AG20443 (cell line): ENCODE results near the gene SLC2A14.
"Not testable (repeated sequence)": the region's sequence is repeated elsewhere in the genome, so short reads cannot be mapped to it uniquely, and the experiment has no call there.

Experiments
- DNase-seq: peaks from one replicate; pipeline ENCODE4 v3.0.0; 2012; ENCODE audit warnings: low spot score, mixed read lengths

Gene SLC2A14

DNA sequence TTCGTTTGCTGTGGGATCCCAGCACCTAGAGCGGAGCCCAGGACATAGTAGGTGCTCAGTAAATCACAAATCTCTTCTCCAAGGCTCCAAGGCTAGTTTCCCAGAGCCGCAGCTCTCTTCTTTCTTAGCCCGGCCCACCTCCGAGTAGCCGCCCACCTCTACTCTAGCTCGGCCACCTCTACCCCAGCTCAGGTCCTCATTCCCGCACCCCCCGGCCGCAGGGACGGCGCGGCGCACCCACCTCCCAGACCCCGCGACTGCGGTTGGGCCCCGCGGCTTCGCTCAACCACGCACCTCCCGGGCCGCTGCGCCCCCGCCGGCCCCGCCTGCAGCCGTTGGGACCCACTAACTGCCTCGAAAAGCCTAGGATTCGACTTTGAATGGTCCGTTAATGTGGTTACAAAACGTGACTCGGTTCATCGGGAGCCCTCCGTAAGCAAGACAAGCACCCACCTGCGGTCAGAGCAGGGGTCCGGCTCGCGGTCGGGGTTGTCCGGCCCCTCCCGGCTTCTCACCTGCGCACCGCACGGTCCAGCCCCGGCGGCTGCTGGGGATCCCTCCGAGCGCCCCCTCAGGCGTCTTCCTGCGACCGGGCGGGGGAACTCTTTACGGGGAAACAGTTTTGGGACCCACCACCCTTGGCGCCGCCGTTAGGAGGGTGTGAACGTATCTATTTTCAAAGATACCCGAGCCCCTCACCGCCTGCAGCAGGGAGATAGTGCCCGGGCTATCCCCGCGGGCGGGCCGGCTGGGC, at the start of gene SLC2A14:
Gene SLC2A14, minus strand, starts transcription at position 350 of the 754 bp plus-strand sequence. CDS start 3,035 bp downstream, outside the sequence.
- DNase-seq = no peak

- DNase-seq = not testable (repeated sequence)
Observed at GRCh38 chr12:7921181-7921580, 48.5 kb upstream of the SLC2A14 start.

GRCh38 chr12:7918268-7918590, 45.5 kb upstream of the SLC2A14 start:
- DNase-seq = not testable (repeated sequence)

GRCh38 chr12:7917392-7918267, 44.9 kb upstream of the SLC2A14 start:
- DNase-seq = no peak

DNA sequence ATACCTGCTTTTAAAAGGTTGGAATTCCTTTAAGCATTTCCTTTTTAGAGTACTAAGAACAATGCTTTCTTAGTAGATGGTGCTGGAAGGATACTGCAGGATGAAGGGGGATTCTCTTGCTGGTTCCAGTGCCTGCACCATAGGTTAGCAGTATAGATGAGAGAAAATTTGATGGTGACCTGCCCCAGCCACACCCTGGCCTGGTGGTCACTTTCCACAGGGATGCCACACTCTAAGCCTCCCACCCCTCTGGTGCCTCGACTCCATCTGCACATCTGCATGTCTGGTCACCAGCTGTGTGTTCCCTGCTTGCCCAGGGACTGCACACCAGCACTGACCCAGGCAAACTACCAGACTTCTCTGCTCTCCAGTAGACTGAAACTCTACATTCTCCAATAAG, 44.2 kb upstream of the SLC2A14 start:
- no peak for DNase-seq

- DNase-seq = peak; percentile 18
Observed at GRCh38 chr12:7915661-7916403, 43.1 kb upstream of the SLC2A14 start.

DNA sequence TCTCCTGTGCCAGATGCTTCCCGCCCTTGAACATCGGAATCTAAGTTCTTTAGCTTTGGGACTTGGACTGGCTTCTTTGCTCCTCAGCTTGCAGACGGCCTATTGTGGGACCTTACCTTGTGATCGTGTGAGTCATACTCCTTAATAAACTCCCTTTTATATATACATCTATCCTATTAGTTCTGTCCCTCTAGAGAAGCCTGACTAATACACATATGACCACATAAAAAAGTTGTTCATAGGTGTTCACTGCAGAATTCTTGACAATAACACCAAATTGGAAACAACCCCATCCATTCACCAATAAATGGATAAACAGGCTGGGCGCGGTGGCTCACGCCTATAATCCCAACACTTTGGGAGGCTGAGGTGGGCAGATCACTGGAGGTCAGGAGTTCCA, 37.4 kb upstream of the SLC2A14 start:
- DNase-seq = not testable (repeated sequence)

DNA sequence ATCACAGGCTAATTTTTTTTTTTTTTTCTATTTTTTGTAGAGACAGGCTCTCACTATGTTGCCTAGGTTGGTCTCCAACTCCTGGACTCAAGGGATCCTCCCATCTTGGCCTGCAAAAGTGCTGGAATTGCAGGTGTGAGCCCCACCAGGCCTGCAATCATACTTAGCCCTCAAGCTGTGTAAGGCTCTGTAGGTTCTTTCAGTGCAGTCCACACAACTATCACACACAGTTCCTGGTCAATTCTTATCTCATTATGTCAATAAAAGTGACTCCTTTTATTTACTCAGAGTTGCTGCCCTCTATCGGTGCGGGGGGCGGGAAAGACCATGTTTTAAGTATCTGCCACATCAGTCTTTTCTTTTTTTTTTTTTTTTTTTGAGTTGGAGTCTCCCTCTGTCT, 34.3 kb upstream of the SLC2A14 start:
- peak; percentile 41 for DNase-seq

DNA sequence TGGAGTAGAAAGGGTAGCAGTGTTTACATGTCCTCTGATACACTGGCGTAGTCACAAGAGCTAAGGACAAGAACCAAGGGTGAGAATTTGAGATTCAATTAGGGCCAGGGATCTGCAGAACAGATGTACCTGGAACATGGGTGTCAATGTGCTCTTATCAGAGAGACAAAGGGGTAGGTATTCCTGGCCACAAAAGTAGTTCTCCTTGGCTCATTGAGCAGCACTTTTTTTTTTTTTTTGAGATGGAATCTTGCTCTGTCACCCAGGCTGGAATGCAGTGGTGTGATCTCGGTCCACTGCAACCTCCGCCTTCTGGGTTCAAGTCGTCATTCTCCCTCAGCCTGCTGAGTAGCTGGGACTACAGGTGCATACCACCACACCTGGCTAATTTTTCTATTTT, 33.6 kb upstream of the SLC2A14 start:
- not testable (repeated sequence) for DNase-seq

- DNase-seq = not testable (repeated sequence)
Observed at GRCh38 chr12:7905600-7906125, 32.9 kb upstream of the SLC2A14 start.

GRCh38 chr12:7905071-7905470, 32.4 kb upstream of the SLC2A14 start:
- no peak for DNase-seq

DNA sequence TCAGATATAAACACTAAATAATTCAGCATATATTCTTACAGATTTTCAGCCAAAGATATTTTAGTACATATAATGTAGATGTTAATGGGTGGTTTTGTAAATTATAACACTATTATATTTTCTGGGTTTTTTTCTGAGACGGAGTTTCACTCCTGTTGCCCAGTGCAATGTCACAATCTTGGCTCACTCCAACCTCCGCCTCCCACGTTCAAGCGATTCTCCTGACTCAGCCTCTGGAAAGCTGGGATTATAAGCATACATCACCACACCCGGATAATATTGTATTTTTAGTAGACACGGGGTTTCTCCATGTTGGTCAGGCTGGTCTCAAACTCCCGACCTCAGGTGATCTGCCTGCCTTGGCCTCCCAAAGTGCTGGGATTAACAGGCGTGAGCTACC, 29.7 kb upstream of the SLC2A14 start:
- DNase-seq = not testable (repeated sequence)

- DNase-seq = peak; percentile 37
Observed at GRCh38 chr12:7899755-7900154, 27.0 kb upstream of the SLC2A14 start.

GRCh38 chr12:7896726-7897125, 24.0 kb upstream of the SLC2A14 start:
- not testable (repeated sequence) for DNase-seq

DNA sequence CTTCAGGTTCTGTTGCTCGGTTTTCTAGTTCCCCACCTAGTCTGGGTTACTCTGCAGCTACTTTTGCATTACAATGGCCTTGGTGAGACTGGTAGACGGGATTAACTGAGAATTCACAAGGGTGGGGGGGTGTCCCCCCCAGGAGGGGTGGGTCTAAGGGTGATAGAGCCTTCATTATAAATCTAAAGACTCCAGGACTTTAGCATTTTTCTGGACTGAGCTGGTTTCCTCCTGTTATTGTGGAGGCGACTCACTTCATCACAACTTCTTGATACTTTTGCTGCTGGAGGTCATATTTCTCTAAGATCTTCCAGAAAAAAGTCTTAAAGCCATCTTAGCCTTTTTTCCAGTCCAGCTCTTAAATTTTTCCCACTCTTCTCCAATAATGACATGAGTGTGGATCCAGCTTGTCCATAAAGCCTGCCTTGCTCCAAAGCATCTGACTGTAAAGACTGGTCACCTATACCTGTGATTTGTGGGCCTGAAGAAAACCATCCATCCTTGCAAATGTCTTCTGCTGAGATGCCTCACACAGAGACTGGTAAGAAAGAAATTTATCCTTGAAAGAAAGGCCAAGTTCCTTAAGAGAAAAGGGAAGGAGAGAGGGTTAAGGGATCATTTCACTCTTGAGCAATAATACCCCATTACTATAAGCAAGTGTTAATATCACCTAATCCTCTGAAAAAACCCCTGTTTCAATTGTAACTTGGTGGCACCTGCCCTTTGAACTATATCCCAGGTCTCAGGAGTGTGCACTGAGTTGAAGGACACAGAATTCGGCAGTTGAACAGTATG, 19.7 kb upstream of the SLC2A14 start:
- no peak for DNase-seq

GRCh38 chr12:7884689-7885088, 12.0 kb upstream of the SLC2A14 start:
- DNase-seq = no peak

DNA sequence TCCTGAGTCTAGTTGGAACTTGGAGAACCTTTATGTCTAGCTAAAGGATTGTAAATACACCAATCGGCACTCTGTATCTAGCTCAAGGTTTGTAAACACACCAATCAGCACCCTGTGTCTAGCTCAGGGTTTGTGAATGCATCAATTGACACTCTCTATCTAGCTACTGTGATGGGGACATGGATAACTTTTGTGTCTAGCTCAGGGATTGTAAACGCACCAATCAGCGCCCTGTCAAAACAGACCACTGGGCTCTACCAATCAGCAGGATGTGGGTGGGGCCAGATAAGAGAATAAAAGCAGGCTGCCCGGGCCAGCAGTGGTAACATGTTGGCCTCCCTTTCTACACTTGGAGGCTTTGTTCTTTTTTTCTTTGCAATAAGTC, 9.0 kb upstream of the SLC2A14 start:
- not testable (repeated sequence) for DNase-seq

DNA sequence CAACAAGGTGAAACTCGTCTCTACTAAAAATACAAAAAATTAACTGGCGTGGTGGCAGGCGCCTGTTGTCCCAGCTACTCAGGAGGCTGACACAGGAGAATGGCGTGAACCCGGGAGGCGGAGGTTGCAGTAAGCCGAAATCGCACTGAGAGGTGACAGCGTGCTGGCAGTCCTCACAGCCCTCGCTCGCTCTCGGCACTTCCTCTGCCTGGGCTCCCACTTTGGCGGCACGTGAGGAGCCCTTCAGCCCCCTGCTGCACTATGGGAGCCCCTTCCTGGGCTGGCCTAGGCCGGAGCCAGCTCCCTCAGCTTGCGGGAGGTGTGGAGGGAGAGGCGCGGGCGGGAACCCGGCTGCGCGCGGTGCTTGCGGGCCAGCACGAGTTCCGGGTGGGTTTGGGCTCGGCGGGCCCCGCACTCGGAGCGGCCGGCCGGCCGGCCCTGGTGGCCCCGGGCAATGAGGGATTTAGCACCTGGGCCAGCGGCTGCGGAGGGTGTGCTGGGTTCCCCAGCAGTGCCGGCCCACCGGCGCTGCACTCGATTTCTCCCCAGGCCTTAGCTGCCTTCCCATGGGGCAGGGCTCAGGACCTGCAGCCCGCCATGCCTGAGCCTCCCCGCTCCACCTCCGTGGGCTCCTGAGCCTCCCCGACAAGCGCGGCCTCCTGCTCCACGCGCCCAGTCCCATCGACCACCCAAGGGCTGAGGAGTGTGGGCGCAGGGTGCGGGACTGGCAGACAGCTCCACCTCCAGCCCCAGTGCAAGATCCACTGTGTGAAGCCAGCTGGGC, 8.4 kb upstream of the SLC2A14 start:
- DNase-seq = not testable (repeated sequence)

GRCh38 chr12:7879246-7879645, 6.5 kb upstream of the SLC2A14 start:
- DNase-seq = no peak

GRCh38 chr12:7877420-7877819, 4.7 kb upstream of the SLC2A14 start:
- no peak for DNase-seq

GRCh38 chr12:7870335-7870734, 2.4 kb downstream of the SLC2A14 start:
- no peak for DNase-seq
